NCI-H2029 treated with DMSO at 0.1 percent for 48 hours (cell line): ENCODE data around the gene YIPF2.

Experiments used
- DNase-seq: peaks from one replicate; lab custom pipeline; 2025; lab: John Stamatoyannopoulos, UW

YIPF2 gene

DNA sequence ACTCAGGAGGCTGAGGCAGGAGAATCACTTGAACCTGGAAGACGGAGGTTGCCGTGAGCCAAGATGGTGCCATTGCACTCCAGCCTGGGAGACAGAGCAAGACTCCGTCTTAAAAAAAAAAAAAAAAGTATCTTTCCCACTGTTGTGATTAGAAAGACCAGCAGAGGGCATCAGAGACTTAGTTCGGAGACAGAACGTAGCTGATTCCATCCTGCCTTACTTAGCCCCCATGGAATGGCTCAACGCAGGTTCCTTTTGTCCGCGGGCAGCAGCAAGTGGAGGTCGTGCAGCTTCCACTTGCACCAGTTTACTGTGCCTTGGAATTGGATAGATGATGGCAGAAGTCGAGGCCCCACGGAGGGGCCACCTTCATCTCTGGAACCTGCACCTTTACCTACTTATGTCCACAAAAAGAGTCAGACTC is 8.2 kb upstream of the YIPF2 start:
- peak; percentile 81 for DNase-seq

- no peak for DNase-seq
These were observed 7.1 kb upstream of the YIPF2 start for GRCh38 chr19:10935371-10936059.

DNA sequence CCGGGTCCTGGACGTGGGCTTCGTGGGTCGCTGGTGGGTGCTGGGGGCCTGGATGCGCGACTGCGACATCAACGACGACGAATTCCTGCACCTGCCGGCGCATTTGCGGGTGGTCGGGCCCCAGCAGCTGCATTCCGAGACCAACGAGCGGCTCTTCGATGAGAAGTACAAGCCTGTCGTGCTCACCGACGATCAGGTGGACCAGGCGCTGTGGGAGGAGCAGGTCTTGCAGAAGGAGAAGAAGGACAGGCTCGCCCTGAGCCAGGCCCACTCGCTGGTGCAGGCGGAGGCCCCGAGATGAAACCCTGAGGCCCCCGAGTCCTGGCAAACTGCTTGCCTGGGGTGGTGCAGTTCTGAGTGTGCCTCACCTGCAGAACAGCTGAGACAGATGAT is 959 bp upstream of the YIPF2 start:
- no peak for DNase-seq

DNA sequence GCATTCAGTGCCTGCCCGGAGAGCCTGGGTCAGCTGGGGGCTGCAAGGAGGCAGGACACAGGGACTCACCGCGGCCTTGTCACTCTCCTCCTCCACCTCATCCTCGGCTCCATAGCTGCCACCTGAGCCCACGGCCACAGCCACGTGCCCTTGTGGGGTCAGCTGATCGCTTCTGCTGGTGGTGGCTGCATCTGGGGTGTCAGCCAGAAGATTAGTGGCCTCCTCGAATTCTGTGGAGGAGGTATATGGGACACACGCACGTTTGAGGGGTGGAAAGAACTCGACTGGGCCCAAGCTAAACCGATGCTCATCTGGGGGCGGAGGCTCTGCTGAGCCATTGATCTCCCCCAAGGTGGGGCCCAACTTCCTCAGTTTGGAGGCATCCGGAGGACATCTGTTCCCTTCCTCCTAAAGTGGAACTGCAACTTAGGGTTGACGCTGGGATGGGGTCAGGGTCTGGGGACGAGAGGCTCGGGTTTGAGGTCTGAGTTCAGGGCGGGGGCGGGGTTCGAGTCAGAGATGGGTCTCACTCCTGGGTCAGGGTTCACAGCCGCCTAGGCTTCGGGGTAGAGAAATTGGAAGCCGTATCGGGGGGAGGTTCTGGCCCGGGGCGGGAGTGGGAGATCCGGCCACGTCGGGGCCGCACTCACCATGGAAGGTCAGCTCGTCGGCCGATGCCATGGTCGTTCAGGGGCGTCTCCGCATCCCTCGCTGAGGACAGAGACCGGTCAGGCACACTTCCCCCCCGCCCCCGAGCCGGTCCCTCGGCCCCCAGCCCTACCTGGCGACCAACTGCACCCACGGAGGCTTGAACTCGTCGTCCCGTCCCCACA is 493 bp downstream of the YIPF2 start:
- no peak for DNase-seq

DNA sequence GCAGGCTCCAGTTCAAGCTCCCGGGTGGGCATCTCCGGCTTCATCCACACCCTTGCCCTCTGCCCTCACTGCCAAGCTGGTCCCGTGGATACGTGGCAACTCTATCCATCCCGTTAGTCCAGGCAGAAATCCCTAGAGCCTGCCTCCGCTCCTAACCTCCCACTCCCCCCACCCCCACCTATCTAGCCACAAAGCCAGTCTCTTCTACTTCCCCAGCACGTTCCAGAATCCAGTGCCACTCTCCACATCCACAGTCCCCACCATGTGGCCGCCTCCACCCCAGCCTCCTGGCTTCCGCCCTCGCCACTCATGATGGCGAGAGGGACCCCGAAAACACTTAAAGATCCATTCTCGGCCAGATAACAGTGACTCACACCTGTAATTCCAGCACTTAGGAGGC is 3.8 kb downstream of the YIPF2 start:
- DNase-seq, result no peak

DNA sequence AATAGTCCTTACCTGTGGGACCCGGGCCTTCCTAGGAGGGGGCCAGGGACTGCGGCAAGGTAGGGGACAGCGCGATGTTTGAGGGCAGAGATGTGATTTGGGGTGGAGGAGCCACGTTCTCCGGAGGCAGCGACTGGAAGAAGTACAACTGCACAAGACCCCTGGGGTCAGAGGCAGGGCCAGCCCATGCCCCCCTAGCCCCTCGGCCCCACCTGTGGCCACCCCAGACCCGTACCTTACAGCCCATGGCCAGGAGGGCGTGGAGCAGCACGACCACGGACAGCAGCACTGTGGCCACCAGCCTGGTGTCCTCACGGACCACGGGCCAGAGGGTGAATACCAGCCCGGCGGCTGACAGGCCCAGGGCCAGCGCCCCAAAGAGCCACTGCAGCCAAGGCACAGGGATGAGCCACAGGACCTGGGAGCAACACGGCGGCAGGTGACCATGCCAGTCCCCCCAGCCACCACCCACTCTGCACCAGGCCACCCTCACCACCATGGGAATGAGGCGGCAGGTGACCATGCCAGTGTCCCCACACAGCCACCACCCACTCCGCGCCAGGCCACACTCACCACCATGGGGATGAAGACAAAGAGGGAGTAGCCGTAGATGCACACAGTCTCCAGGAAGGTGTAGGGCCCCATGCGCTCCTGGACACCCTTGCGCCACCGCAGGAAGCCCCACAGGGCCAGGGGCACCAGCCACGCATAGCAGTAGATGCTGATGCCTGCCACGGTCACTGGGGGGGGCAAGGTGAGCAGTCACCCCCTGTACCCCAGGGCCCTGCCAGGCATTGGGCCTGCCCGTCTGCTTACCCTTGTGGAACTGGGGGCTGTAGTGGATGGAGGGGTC is 5.0 kb downstream of the YIPF2 start:
- DNase-seq, result no peak

- DNase-seq, result no peak
These were observed 5.8 kb downstream of the YIPF2 start for GRCh38 chr19:10922638-10923014.

DNA sequence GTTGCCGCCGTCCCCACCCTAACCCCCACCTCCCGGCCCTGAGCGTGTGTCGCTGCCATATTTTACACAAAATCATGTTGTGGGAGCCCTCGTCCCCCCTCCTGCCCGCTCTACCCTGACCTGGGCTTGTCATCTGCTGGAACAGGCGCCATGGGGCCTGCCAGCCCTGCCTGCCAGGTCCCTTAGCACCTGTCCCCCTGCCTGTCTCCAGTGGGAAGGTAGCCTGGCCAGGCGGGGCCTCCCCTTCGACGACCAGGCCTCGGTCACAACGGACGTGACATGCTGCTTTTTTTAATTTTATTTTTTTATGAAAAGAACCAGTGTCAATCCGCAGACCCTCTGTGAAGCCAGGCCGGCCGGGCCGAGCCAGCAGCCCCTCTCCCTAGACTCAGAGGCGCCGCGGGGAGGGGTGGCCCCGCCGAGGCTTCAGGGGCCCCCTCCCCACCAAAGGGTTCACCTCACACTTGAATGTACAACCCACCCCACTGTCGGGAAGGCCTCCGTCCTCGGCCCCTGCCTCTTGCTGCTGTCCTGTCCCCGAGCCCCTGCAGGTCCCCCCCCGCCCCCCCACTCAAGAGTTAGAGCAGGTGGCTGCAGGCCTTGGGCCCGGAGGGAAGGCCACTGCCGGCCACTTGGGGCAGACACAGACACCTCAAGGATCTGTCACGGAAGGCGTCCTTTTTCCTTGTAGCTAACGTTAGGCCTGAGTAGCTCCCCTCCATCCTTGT is 6.4 kb downstream of the YIPF2 start:
- DNase-seq, result no peak

GRCh38 chr19:10921199-10921909 is 7.1 kb downstream of the YIPF2 start:
- no peak for DNase-seq

GRCh38 chr19:10920781-10921180 is 7.7 kb downstream of the YIPF2 start:
- no peak for DNase-seq

GRCh38 chr19:10920288-10920655 is 8.2 kb downstream of the YIPF2 start:
- DNase-seq, result no peak

DNA sequence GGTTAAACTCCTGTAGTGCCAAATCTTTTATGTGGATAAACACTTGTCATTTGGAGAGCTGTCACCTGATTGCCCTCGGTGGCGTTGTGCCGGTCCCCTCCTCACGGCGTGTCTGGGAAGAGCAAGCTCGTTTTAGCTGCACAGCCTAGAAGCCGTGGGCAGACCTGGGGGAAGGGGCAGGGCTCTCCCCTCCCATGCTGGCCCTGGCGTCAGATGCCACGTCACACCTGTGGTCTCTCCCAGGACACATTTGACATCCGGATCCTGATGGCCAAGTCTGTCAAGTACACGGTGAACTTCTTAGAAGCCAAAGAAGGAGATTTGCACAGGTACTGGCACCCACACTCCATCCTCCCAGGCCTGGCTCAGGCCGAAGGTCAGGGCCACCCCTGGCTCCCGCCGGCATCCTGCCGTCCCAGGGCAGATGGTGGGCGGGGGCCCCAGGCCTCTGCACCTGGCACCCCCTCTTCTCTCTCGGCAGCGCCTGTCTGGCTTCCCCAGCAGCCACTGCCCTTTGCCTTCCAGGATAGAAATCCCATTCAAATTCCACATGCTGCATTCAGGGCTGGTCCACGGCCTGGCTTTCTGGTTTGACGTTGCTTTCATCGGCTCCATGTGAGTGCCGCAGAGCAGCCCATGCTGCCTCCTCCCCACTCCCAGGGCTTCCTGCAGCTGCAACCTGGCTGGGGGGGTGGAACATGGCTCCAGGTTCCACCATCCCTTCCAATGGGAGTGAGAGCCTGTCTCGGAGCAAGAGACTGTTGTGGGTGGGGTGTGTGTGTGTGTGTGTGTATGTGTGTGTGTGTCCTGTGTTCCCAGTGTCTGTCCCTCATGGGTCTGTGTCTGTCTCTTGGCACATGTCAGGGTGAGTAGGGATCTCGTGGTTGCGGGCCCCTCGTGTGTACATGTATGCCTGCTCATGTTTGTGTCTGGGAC is 8.8 kb downstream of the YIPF2 start:
- DNase-seq, result peak; percentile 70

GRCh38 chr19:10918359-10918758 is 10.1 kb downstream of the YIPF2 start:
- no peak for DNase-seq

DNA sequence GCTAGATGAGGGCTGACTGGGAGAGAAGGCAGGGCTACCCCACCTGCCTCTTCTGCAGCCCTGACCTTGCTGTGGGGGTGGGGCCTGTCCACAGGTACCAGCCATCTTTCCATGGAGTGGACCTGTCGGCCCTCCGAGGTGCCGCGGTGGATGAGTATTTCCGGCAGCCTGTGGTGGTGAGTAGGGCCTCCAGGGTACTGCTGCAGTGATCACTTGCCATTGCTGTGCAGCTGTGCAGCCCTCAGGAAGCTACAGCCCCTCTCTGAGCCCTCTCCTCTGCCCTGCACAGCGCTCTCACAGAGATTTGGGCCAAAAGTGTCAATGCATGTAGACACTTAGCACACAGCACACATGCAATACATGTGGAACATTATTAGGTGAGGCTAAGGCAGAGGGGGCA is 11.8 kb downstream of the YIPF2 start:
- DNase-seq, result no peak

GRCh38 chr19:10915130-10916091 is 13.0 kb downstream of the YIPF2 start:
- DNase-seq, result no peak

DNA sequence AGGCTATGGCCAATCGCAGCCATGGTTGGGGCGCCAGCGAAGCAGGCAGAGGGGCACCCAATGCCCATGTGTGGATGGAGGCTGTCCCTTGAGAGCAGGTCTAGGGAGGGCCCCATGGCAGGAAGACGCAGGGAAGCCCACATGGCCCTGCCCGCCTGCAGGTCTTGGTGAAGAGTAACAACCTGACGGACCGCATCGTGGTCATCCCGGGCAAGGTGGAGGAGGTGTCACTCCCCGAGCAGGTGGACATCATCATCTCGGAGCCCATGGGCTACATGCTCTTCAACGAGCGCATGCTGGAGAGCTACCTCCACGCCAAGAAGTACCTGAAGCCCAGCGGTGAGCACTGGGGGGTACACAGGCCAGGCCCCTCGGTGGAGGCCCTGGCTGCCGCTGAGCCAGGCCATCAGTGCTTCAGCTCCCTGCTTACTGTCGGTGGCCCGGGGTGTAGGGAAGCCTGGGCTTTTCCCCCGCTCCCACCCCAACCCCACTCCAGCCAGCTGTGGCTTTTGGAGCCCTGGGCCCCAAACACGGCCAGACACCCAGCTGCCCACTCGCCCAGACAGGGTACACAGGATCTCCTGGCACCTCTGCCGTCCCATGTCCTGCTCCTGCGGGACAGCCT is 14.6 kb downstream of the YIPF2 start:
- no peak for DNase-seq

- DNase-seq, result no peak
These were observed 15.8 kb downstream of the YIPF2 start for GRCh38 chr19:10912619-10913018.

DNA sequence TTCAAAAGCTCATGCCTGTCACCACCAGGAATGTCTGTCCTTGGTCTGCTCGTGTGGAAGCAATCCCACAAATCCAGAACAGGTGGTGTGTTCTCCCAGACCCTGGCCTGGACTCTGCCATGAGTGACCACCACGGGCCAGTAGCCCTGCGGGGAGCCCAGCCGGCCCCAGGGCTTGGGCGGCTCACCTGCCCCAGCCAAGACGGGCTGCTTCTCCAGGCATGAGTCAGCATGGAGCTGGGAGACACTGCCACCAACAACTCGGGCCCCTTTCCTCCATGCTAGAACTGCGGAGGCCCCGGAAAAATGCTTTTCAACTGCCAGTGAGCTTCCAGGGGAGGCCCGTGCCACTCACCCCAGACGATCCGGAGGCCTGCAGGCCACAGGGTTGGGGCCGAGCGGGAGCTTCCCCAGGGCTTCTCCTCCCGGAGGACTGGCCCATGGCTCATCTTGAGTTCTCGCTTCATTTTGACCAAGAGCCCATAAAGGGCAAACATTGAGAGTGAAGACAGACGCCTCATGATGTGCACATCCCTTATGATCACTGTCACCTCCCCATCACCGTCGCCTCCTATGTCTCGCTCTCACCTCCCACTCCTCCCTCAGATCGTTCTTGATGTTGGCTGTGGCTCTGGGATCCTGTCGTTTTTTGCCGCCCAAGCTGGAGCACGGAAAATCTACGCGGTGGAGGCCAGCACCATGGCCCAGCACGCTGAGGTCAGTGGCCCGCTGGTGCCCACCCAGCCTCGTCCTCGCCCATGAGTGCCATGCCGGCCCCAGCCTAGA is 16.7 kb downstream of the YIPF2 start:
- DNase-seq, result no peak
